NCI-H446 treated with DMSO at 0.1 percent for 48 hours (cell line): ENCODE measurements around the gene OR2F2.

ENCODE experiments used
- DNase-seq: peaks from one replicate; lab custom pipeline; 2025; lab: John Stamatoyannopoulos, UW

OR2F2 gene

DNA sequence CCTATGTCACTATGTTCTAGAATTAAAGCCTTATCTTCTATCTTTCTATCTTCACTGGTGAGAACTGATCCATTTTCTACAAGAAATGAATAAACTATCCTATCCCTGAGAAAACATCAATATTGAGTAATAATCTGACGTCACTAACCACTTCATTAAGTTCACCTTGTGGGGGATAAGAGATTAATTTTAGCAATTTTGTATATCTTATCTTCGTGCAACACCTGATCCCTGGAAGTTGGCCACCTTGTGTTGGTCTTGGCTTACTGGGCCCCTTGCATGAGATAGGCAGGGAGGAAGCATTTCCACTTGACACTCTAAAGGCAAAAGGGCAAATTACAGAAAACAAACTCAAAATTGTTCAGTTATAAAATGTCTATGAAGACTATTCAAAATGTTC is 45.0 kb downstream of the OR2F2 start:
- DNase-seq: no peak

- no peak for DNase-seq
These were observed 45.9 kb downstream of the OR2F2 start for GRCh38 chr7:143980746-143981510.

- DNase-seq: no peak
These were observed 48.9 kb downstream of the OR2F2 start for GRCh38 chr7:143983960-143984359.
